HepG2 (cell line): Measurements from ENCODE around the gene TMEM143.

ENCODE experiments used
- BRCA1 ChIP-seq: sonication (generic); formaldehyde crosslinking; IDR thresholded peaks from 2 replicates; pipeline ENCODE4 v1.4.0; 2020; ENCODE audit warnings: missing genetic modification reagents
- FOXA3 ChIP-seq: IDR thresholded peaks from 2 replicates; pipeline ENCODE4 v1.6.1; 2016; ENCODE audit warnings: missing genetic modification reagents, missing compliant biosample characterization
- HDAC6 ChIP-seq: fragments of 200-600 bp; sonication (generic); IDR thresholded peaks from 2 replicates; pipeline ENCODE4 v1.7.0; 2017; ENCODE audit warnings: mild to moderate bottlenecking, antibody characterized with exemption, low read length, low read depth
- TF ChIP-seq, protein P1 (sequence below): sonication (generic); formaldehyde crosslinking; IDR thresholded peaks from 2 replicates; pipeline ENCODE4 v1.5.0; 2020; ENCODE audit warnings: mild to moderate bottlenecking, missing genetic modification reagents, moderate library complexity
- TF ChIP-seq, protein P2 (sequence below): sonication (generic); formaldehyde crosslinking; IDR thresholded peaks from 2 replicates; pipeline ENCODE4 v1.4.0; 2020; ENCODE audit warnings: missing genetic modification reagents

DNA sequence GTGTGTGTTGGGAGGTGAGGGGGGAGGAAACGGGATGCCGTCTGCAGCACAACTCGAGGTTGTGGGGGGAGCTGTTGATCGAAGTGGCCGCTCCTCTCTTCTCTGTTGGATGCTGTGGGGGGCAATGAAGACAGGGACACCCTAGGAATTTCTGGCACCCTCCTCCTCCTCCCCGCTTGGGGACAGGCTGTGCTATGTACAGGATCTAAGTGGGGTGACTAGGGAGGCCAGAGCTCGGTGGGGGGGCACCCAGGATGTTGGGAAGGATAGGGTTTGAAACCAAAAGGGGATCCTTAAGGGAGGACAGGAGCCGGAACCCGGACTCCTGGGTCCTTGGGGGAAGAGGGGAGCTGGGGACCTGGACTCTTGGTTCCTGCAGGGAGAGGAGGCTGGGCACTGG is 31.8 kb upstream of the TMEM143 start:
- TF ChIP-seq FOXA3 (CRISPR knock-in tag) = no peak
- no peak for TF ChIP-seq HDAC6
- TF ChIP-seq, protein P1, sequence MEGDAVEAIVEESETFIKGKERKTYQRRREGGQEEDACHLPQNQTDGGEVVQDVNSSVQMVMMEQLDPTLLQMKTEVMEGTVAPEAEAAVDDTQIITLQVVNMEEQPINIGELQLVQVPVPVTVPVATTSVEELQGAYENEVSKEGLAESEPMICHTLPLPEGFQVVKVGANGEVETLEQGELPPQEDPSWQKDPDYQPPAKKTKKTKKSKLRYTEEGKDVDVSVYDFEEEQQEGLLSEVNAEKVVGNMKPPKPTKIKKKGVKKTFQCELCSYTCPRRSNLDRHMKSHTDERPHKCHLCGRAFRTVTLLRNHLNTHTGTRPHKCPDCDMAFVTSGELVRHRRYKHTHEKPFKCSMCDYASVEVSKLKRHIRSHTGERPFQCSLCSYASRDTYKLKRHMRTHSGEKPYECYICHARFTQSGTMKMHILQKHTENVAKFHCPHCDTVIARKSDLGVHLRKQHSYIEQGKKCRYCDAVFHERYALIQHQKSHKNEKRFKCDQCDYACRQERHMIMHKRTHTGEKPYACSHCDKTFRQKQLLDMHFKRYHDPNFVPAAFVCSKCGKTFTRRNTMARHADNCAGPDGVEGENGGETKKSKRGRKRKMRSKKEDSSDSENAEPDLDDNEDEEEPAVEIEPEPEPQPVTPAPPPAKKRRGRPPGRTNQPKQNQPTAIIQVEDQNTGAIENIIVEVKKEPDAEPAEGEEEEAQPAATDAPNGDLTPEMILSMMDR (CRISPR knock-in tag) = no peak
- TF ChIP-seq BRCA1 (CRISPR knock-in tag) = no peak
- TF ChIP-seq, protein P2, sequence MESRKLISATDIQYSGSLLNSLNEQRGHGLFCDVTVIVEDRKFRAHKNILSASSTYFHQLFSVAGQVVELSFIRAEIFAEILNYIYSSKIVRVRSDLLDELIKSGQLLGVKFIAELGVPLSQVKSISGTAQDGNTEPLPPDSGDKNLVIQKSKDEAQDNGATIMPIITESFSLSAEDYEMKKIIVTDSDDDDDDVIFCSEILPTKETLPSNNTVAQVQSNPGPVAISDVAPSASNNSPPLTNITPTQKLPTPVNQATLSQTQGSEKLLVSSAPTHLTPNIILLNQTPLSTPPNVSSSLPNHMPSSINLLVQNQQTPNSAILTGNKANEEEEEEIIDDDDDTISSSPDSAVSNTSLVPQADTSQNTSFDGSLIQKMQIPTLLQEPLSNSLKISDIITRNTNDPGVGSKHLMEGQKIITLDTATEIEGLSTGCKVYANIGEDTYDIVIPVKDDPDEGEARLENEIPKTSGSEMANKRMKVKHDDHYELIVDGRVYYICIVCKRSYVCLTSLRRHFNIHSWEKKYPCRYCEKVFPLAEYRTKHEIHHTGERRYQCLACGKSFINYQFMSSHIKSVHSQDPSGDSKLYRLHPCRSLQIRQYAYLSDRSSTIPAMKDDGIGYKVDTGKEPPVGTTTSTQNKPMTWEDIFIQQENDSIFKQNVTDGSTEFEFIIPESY (CRISPR knock-in tag) = no peak
